Loucy (cell line): ENCODE data around the gene RHBDF1.

ENCODE experiments used
- H2AFZ ChIP-seq: fragments of 200-600 bp; sonication (generic); 2 replicates; pipeline ENCODE4 v1.6.0; 2016; ENCODE audit warnings: antibody characterized with exemption, mild to moderate bottlenecking, low read length, moderate library complexity
- H3F3A ChIP-seq: fragments of 200-600 bp; 2 replicates; pipeline ENCODE4 v1.6.0; 2016; ENCODE audit warnings: antibody characterized with exemption, low read depth, mild to moderate bottlenecking
- H3K27me3 ChIP-seq: fragments of 200-600 bp; sonication (generic); 2 replicates; pipeline ENCODE4 v1.6.1; 2014; ENCODE audit warnings: low read length, mild to moderate bottlenecking; ENCODE audit not compliant: insufficient read depth, poor library complexity, severe bottlenecking
- H3K36me3 ChIP-seq: fragments of 200-600 bp; sonication (generic); 2 replicates; pipeline ENCODE4 v1.6.1; 2016; ENCODE audit warnings: low read length; ENCODE audit not compliant: insufficient read depth
- H3K4me1 ChIP-seq: fragments of 200-600 bp; sonication (generic); 2 replicates; pipeline ENCODE4 v1.5.1; 2014; ENCODE audit warnings: low read length, mild to moderate bottlenecking; ENCODE audit not compliant: insufficient read depth, poor library complexity, severe bottlenecking
- H3K4me2 ChIP-seq: fragments of 200-600 bp; sonication (generic); 2 replicates; pipeline ENCODE4 v1.6.0; 2014; ENCODE audit warnings: antibody characterized with exemption, low read length, low read depth, mild to moderate bottlenecking; ENCODE audit not compliant: poor library complexity, severe bottlenecking
- H3K4me3 ChIP-seq: fragments of 200-600 bp; sonication (generic); 2 replicates; pipeline ENCODE4 v1.5.1; 2014; ENCODE audit warnings: low read length, mild to moderate bottlenecking, mixed read lengths; ENCODE audit not compliant: poor library complexity, severe bottlenecking
- H3K79me2 ChIP-seq: fragments of 200-600 bp; sonication (generic); 2 replicates; pipeline ENCODE4 v1.6.1; 2014; ENCODE audit warnings: low read length; ENCODE audit not compliant: insufficient read depth
- H3K9ac ChIP-seq: fragments of 200-600 bp; sonication (generic); 2 replicates; pipeline ENCODE4 v1.6.0; 2014; ENCODE audit warnings: mild to moderate bottlenecking, low read depth, low read length, moderate library complexity; ENCODE audit not compliant: poor library complexity, severe bottlenecking
- H3K9me2 ChIP-seq: fragments of 200-600 bp; sonication (generic); replicated peaks from 2 replicates; pipeline ENCODE4 v1.6.1; 2016; ENCODE audit warnings: low read depth, low read length, mixed read lengths
- H3K9me3 ChIP-seq: fragments of 200-600 bp; sonication (generic); 2 replicates; pipeline ENCODE4 v1.6.1; 2014; ENCODE audit warnings: mild to moderate bottlenecking, antibody characterized with exemption, low read length, low read depth; ENCODE audit not compliant: insufficient read depth
- H4K20me1 ChIP-seq: fragments of 200-600 bp; sonication (generic); 2 replicates; pipeline ENCODE4 v1.6.0; 2014; ENCODE audit warnings: antibody characterized with exemption, low read length, mild to moderate bottlenecking; ENCODE audit not compliant: insufficient read depth, poor library complexity, severe bottlenecking
- CTCF ChIP-seq: fragments of 200-600 bp; sonication (generic); conservative IDR thresholded peaks from 2 replicates; pipeline ENCODE4 v1.5.1; 2014; ENCODE audit warnings: mild to moderate bottlenecking, antibody characterized with exemption, low read length
- EZH2phosphoT487 ChIP-seq: fragments of 200-600 bp; IDR thresholded peaks from 2 replicates; pipeline ENCODE4 v1.6.1; 2018; ENCODE audit warnings: antibody characterized with exemption, mild to moderate bottlenecking, moderate library complexity, borderline replicate concordance

Gene RHBDF1

GRCh38 chr16:37511-37910 is 34.9 kb downstream of the RHBDF1 start:
- no peaks in the 10 kb centered on the region for H3K9me2 ChIP-seq
- no peaks in the 10 kb centered on the region for H3K9me3 ChIP-seq
- H3K79me2 ChIP-seq = no peaks in the 10 kb centered on the region
- no peak overlapping the region for H3K4me2 ChIP-seq
- TF ChIP-seq EZH2phosphoT487 (no peak), CTCF (no peak)
- no peak overlapping the region for H3K9ac ChIP-seq
- peaks cover 24% of the 10 kb centered on the region for H3K4me1 ChIP-seq
- no peak overlapping the region for H3K4me3 ChIP-seq
- no peak overlapping the region for H2AFZ ChIP-seq
- H3K27me3 ChIP-seq = no peaks in the 10 kb centered on the region
- H3F3A ChIP-seq = no peaks in the 10 kb centered on the region
- no peaks in the 10 kb centered on the region for H3K36me3 ChIP-seq
- no peaks in the 10 kb centered on the region for H4K20me1 ChIP-seq

GRCh38 chr16:36336-36984 is 36.0 kb downstream of the RHBDF1 start:
- Histone ChIP-seq H3F3A (no peaks in the 10 kb centered on the region), H4K20me1 (no peaks in the 10 kb centered on the region), H3K9ac (no peak overlapping the region), H2AFZ (no peak overlapping the region), H3K79me2 (no peaks in the 10 kb centered on the region), H3K9me3 (no peaks in the 10 kb centered on the region), H3K4me1 (peaks cover 21% of the 10 kb centered on the region), H3K36me3 (no peaks in the 10 kb centered on the region), H3K9me2 (no peaks in the 10 kb centered on the region), H3K4me3 (no peak overlapping the region), H3K4me2 (no peak overlapping the region), H3K27me3 (no peaks in the 10 kb centered on the region)
- no peak for TF ChIP-seq EZH2phosphoT487
- TF ChIP-seq CTCF = no peak

- H3K4me3 ChIP-seq = no peak overlapping the region
- H2AFZ ChIP-seq = no peak overlapping the region
- H3K9me2 ChIP-seq = no peaks in the 10 kb centered on the region
- no peaks in the 10 kb centered on the region for H3K27me3 ChIP-seq
- H3F3A ChIP-seq = no peaks in the 10 kb centered on the region
- H3K4me1 ChIP-seq = peaks cover 21% of the 10 kb centered on the region
- no peaks in the 10 kb centered on the region for H3K36me3 ChIP-seq
- no peaks in the 10 kb centered on the region for H3K9me3 ChIP-seq
- no peak overlapping the region for H3K4me2 ChIP-seq
- H3K9ac ChIP-seq = no peak overlapping the region
- no peaks in the 10 kb centered on the region for H3K79me2 ChIP-seq
- TF ChIP-seq EZH2phosphoT487 (no peak), CTCF (no peak)
- H4K20me1 ChIP-seq = no peaks in the 10 kb centered on the region
These were observed 36.6 kb downstream of the RHBDF1 start for GRCh38 chr16:35678-36305.
